ENCODE measurements around the gene ZNF486.
"Not testable (repeated sequence)": the region's sequence is repeated elsewhere in the genome, so short reads cannot be mapped to it uniquely, and the experiment has no call there.

Gene ZNF486

DNA sequence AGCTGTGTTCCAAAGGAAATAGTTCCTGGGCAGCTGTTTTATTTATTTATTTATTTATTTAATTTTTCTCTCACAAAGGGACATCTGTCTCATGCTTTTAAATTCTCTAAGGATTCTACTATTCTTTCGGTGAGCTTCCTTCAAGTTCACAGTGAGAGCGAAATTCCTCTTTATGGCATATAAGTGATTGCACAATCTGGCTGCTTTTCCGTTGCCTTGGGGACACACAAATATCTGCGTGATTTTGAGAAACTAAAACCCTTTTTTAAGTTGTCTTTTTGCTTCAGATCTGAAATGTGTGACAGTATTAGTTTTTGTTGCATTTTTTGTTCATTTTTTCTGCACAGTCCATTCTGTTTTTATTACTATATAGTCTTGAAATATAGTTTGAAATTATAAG is 19.2 kb downstream of the ZNF486 start:
- no peak overlapping the region for H3K4me2 ChIP-seq (ENCODE audit: insufficient read depth, low read length)
- no peaks in the 10 kb centered on the region for H3K27me3 ChIP-seq (ENCODE audit: insufficient read depth, low read length, poor library complexity)
- H3K79me2 ChIP-seq (ENCODE audit: insufficient read depth, low read length) = peaks cover 2% of the 10 kb centered on the region; the same call in 1 of the 2 replicates
- no peaks in the 10 kb centered on the region for H3K9me3 ChIP-seq (ENCODE audit: insufficient read depth, low read length, severe bottlenecking)
- H4K20me1 ChIP-seq (ENCODE audit: insufficient read depth, low read length) = no peaks in the 10 kb centered on the region
- no peak overlapping the region for H3K27ac ChIP-seq (ENCODE audit: low read length)
- no peak overlapping the region for H3K9ac ChIP-seq (ENCODE audit: low read depth, low read length)
- no peak for ATAC-seq (ENCODE audit: insufficient read depth, low read depth)
- no peaks in the 10 kb centered on the region for H3K4me1 ChIP-seq (ENCODE audit: insufficient read depth, low read length)
- no peak for TF ChIP-seq EZH2 (IDR thresholded peaks at IDR 0.05; ENCODE audit: borderline replicate concordance, low read depth, low read length, severe bottlenecking)
- TF ChIP-seq, protein P1, sequence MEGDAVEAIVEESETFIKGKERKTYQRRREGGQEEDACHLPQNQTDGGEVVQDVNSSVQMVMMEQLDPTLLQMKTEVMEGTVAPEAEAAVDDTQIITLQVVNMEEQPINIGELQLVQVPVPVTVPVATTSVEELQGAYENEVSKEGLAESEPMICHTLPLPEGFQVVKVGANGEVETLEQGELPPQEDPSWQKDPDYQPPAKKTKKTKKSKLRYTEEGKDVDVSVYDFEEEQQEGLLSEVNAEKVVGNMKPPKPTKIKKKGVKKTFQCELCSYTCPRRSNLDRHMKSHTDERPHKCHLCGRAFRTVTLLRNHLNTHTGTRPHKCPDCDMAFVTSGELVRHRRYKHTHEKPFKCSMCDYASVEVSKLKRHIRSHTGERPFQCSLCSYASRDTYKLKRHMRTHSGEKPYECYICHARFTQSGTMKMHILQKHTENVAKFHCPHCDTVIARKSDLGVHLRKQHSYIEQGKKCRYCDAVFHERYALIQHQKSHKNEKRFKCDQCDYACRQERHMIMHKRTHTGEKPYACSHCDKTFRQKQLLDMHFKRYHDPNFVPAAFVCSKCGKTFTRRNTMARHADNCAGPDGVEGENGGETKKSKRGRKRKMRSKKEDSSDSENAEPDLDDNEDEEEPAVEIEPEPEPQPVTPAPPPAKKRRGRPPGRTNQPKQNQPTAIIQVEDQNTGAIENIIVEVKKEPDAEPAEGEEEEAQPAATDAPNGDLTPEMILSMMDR (IDR thresholded peaks at IDR 0.05; ENCODE audit: borderline replicate concordance, extremely low read depth, low read length, poor library complexity, severe bottlenecking) = no peak
- H3K4me3 ChIP-seq (ENCODE audit: low read depth in 1 of 2, low read length in 2 of 2) = no peak overlapping the region
- peaks cover 34% of the 10 kb centered on the region for H3K36me3 ChIP-seq (ENCODE audit: insufficient read depth, low read length)
- no peak overlapping the region for H2AFZ ChIP-seq (ENCODE audit: low read depth, low read length)
- no peak for DNase-seq

DNA sequence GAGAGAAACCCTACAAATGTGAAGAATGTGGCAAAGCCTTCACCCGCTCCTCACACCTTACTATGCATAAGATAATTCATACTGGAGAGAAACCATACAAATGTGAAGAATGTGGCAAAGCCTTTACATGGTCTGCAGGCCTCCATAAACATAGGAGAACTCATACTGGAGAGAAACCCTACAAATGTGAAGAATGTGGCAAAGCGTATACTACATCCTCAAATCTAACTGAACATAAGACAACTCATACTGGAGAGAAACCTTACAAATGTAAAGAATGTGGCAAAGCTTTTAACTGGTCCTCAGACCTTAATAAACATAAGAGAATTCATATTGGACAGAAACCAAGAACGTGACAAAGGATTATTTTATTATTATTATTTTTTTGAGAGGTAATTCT is 30.7 kb downstream of the ZNF486 start:
- peaks cover 64% of the 10 kb centered on the region for H3K36me3 ChIP-seq (ENCODE audit: insufficient read depth, low read length)

DNA sequence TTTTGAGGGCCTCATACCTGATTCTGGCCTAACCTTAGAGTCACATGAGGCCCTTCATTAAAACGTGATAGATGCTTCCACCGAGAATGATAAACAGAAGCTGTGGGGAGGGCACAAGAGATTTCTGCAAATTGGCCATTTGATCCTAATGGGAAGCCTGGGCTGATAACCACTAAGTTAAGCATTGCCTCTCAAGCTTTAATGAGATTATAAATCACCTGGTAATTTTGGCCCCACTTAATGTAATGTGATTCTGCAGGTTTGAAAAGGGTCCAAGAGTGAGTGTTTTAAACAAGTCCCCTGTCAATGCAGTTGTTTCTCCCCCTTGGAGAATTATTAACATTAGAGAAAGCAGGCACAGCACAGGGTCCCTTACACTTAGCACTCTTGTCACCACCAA is 42.0 kb downstream of the ZNF486 start:
- peaks cover 29% of the 10 kb centered on the region for H3K36me3 ChIP-seq (ENCODE audit: insufficient read depth, low read length)
- no peak overlapping the region for H3K4me2 ChIP-seq (ENCODE audit: insufficient read depth, low read length)
- H3K9ac ChIP-seq (ENCODE audit: low read depth, low read length) = no peak overlapping the region
- H4K20me1 ChIP-seq (ENCODE audit: insufficient read depth, low read length) = no peaks in the 10 kb centered on the region
- ATAC-seq (ENCODE audit: insufficient read depth, low read depth) = no peak
- TF ChIP-seq, protein P1 (IDR thresholded peaks at IDR 0.05; ENCODE audit: borderline replicate concordance, extremely low read depth, low read length, poor library complexity, severe bottlenecking) = no peak
- TF ChIP-seq EZH2 (IDR thresholded peaks at IDR 0.05; ENCODE audit: borderline replicate concordance, low read depth, low read length, severe bottlenecking) = no peak
- no peaks in the 10 kb centered on the region for H3K27me3 ChIP-seq (ENCODE audit: insufficient read depth, low read length, poor library complexity)
- H3K4me3 ChIP-seq (ENCODE audit: low read depth in 1 of 2, low read length in 2 of 2) = no peak overlapping the region
- no peaks in the 10 kb centered on the region for H3K4me1 ChIP-seq (ENCODE audit: insufficient read depth, low read length)
- no peak overlapping the region for H2AFZ ChIP-seq (ENCODE audit: low read depth, low read length)
- no peak overlapping the region for H3K27ac ChIP-seq (ENCODE audit: low read length)
- no peaks in the 10 kb centered on the region for H3K9me3 ChIP-seq (ENCODE audit: insufficient read depth, low read length, severe bottlenecking)
- H3K79me2 ChIP-seq (ENCODE audit: insufficient read depth, low read length) = no peaks in the 10 kb centered on the region
- DNase-seq = no peak

More for the DNA sequence above, 30.7 kb downstream of the ZNF486 start:
- TF ChIP-seq, protein P1 (IDR thresholded peaks at IDR 0.05; ENCODE audit: borderline replicate concordance, extremely low read depth, low read length, poor library complexity, severe bottlenecking) = no peak
- no peak for TF ChIP-seq EZH2 (IDR thresholded peaks at IDR 0.05; ENCODE audit: borderline replicate concordance, low read depth, low read length, severe bottlenecking)
- Histone ChIP-seq H3K27me3 (ENCODE audit: insufficient read depth, low read length, poor library complexity) (no peaks in the 10 kb centered on the region), H2AFZ (ENCODE audit: low read depth, low read length) (no peak overlapping the region), H3K9me3 (ENCODE audit: insufficient read depth, low read length, severe bottlenecking) (peaks cover 28% of the 10 kb centered on the region), H3K4me2 (ENCODE audit: insufficient read depth, low read length) (no peak overlapping the region), H3K9ac (ENCODE audit: low read depth, low read length) (no peak overlapping the region), H3K4me3 (ENCODE audit: low read depth in 1 of 2, low read length in 2 of 2) (no peak overlapping the region), H3K4me1 (ENCODE audit: insufficient read depth, low read length) (no peaks in the 10 kb centered on the region), H3K79me2 (ENCODE audit: insufficient read depth, low read length) (peaks cover 5% of the 10 kb centered on the region; the same call in 1 of the 2 replicates), H4K20me1 (ENCODE audit: insufficient read depth, low read length) (no peaks in the 10 kb centered on the region), H3K27ac (ENCODE audit: low read length) (no peak overlapping the region)
- ATAC-seq (ENCODE audit: insufficient read depth, low read depth) (no peak), DNase-seq (no peak)

GRCh38 chr19:20214366-20214765 is 47.4 kb downstream of the ZNF486 start:
- not testable (repeated sequence) for H2AFZ ChIP-seq (ENCODE audit: low read depth, low read length); ATAC-seq (ENCODE audit: insufficient read depth, low read depth); H3K27ac ChIP-seq (ENCODE audit: low read length); DNase-seq; H3K9ac ChIP-seq (ENCODE audit: low read depth, low read length); H3K9me3 ChIP-seq (ENCODE audit: insufficient read depth, low read length, severe bottlenecking); H3K79me2 ChIP-seq (ENCODE audit: insufficient read depth, low read length); H3K27me3 ChIP-seq (ENCODE audit: insufficient read depth, low read length, poor library complexity); H3K4me2 ChIP-seq (ENCODE audit: insufficient read depth, low read length); H3K4me3 ChIP-seq (ENCODE audit: low read depth in 1 of 2, low read length in 2 of 2); H3K4me1 ChIP-seq (ENCODE audit: insufficient read depth, low read length); H4K20me1 ChIP-seq (ENCODE audit: insufficient read depth, low read length)
- peaks cover 37% of the 10 kb centered on the region for H3K36me3 ChIP-seq (ENCODE audit: insufficient read depth, low read length)

GRCh38 chr19:20221605-20222004 is 54.6 kb downstream of the ZNF486 start:
- Histone ChIP-seq H3K36me3 (ENCODE audit: insufficient read depth, low read length) (peaks cover 33% of the 10 kb centered on the region; the same call in 1 of the 2 replicates), H3K79me2 (ENCODE audit: insufficient read depth, low read length) (peaks cover 31% of the 10 kb centered on the region)
- H3K9me3 ChIP-seq (ENCODE audit: insufficient read depth, low read length, severe bottlenecking); H3K9ac ChIP-seq (ENCODE audit: low read depth, low read length); H3K4me1 ChIP-seq (ENCODE audit: insufficient read depth, low read length); H3K4me3 ChIP-seq (ENCODE audit: low read depth in 1 of 2, low read length in 2 of 2); H3K27me3 ChIP-seq (ENCODE audit: insufficient read depth, low read length, poor library complexity); H4K20me1 ChIP-seq (ENCODE audit: insufficient read depth, low read length); DNase-seq; H3K4me2 ChIP-seq (ENCODE audit: insufficient read depth, low read length); ATAC-seq (ENCODE audit: insufficient read depth, low read depth); H2AFZ ChIP-seq (ENCODE audit: low read depth, low read length); H3K27ac ChIP-seq (ENCODE audit: low read length): not testable (repeated sequence)
